GM18519 (cell line): ENCODE results near the gene HOXB3.

Experiments
- ATAC-seq: cut with Tn5 transposase; IDR thresholded peaks from one replicate; pipeline ENCODE4 v1.9.1; 2021; ENCODE audit warnings: mild to moderate bottlenecking, moderate library complexity; ENCODE audit not compliant: unreplicated experiment, low FRiP score

Gene HOXB3

GRCh38 chr17:48532261-48532660 is 57.8 kb downstream of the HOXB3 start:
- ATAC-seq = no peak

- no peak for ATAC-seq
These were observed 59.2 kb downstream of the HOXB3 start, which contains the start of gene HOXB1 for GRCh38 chr17:48530887-48531272. Gene HOXB1 (minus strand): TSS chr17:48531011. CDS start chr17:48530904, 107 bp downstream.

GRCh38 chr17:48530208-48530886 is 59.7 kb downstream of the HOXB3 start:
- ATAC-seq = no peak

- ATAC-seq = no peak
These were observed 60.4 kb downstream of the HOXB3 start for GRCh38 chr17:48529683-48530009.

- ATAC-seq = no peak
These were observed 60.9 kb downstream of the HOXB3 start for GRCh38 chr17:48528936-48529682.

- no peak for ATAC-seq
These were observed 61.7 kb downstream of the HOXB3 start for GRCh38 chr17:48528153-48528935.

- no peak for ATAC-seq
These were observed 62.5 kb downstream of the HOXB3 start for GRCh38 chr17:48527547-48527932.

GRCh38 chr17:48526608-48527546 is 63.2 kb downstream of the HOXB3 start:
- no peak for ATAC-seq

- no peak for ATAC-seq
These were observed 67.0 kb downstream of the HOXB3 start for GRCh38 chr17:48523010-48523409.

- ATAC-seq = no peak
These were observed 67.9 kb downstream of the HOXB3 start for GRCh38 chr17:48522031-48522653.

GRCh38 chr17:48520631-48521079 is 69.4 kb downstream of the HOXB3 start:
- ATAC-seq = no peak

- no peak for ATAC-seq
These were observed 70.6 kb downstream of the HOXB3 start for GRCh38 chr17:48519427-48519826.

GRCh38 chr17:48517478-48517877 is 72.6 kb downstream of the HOXB3 start:
- ATAC-seq = no peak

- ATAC-seq = no peak
These were observed 73.8 kb downstream of the HOXB3 start for GRCh38 chr17:48515925-48516900.

- no peak for ATAC-seq
These were observed 75.6 kb downstream of the HOXB3 start for GRCh38 chr17:48514477-48514876.

- no peak for ATAC-seq
These were observed 76.2 kb downstream of the HOXB3 start for GRCh38 chr17:48513666-48514455.

GRCh38 chr17:48513097-48513496 is 76.9 kb downstream of the HOXB3 start:
- ATAC-seq = no peak
